Measurements from ENCODE around the gene C1orf159.
"Not testable (repeated sequence)": the region's sequence is repeated elsewhere in the genome, so short reads cannot be mapped to it uniquely, and the experiment has no call there.

GRCh38 chr1:1065940-1066304 is 50.0 kb downstream of the C1orf159 start:
- TF ChIP-seq CTCF (IDR thresholded peaks at IDR 0.05); EZH2 (IDR thresholded peaks at IDR 0.05; ENCODE audit: borderline replicate concordance, insufficient read depth, low read depth, low read length, poor library complexity, severe bottlenecking): not testable (repeated sequence)
